Loucy (cell line): ENCODE results near the gene DNAH14.

Experiments
- H2AFZ ChIP-seq: fragments of 200-600 bp; sonication (generic); 2 replicates; pipeline ENCODE4 v1.6.0; 2016; ENCODE audit warnings: antibody characterized with exemption, mild to moderate bottlenecking, low read length, moderate library complexity
- H3F3A ChIP-seq: fragments of 200-600 bp; 2 replicates; pipeline ENCODE4 v1.6.0; 2016; ENCODE audit warnings: antibody characterized with exemption, low read depth, mild to moderate bottlenecking
- H3K27me3 ChIP-seq: fragments of 200-600 bp; sonication (generic); 2 replicates; pipeline ENCODE4 v1.6.1; 2014; ENCODE audit warnings: low read length, mild to moderate bottlenecking; ENCODE audit not compliant: insufficient read depth, poor library complexity, severe bottlenecking
- H3K36me3 ChIP-seq: fragments of 200-600 bp; sonication (generic); 2 replicates; pipeline ENCODE4 v1.6.1; 2016; ENCODE audit warnings: low read length; ENCODE audit not compliant: insufficient read depth
- H3K4me1 ChIP-seq: fragments of 200-600 bp; sonication (generic); 2 replicates; pipeline ENCODE4 v1.5.1; 2014; ENCODE audit warnings: low read length, mild to moderate bottlenecking; ENCODE audit not compliant: insufficient read depth, poor library complexity, severe bottlenecking
- H3K4me2 ChIP-seq: fragments of 200-600 bp; sonication (generic); 2 replicates; pipeline ENCODE4 v1.6.0; 2014; ENCODE audit warnings: antibody characterized with exemption, low read length, low read depth, mild to moderate bottlenecking; ENCODE audit not compliant: poor library complexity, severe bottlenecking
- H3K4me3 ChIP-seq: fragments of 200-600 bp; sonication (generic); 2 replicates; pipeline ENCODE4 v1.5.1; 2014; ENCODE audit warnings: low read length, mild to moderate bottlenecking, mixed read lengths; ENCODE audit not compliant: poor library complexity, severe bottlenecking
- H3K79me2 ChIP-seq: fragments of 200-600 bp; sonication (generic); 2 replicates; pipeline ENCODE4 v1.6.1; 2014; ENCODE audit warnings: low read length; ENCODE audit not compliant: insufficient read depth
- H3K9ac ChIP-seq: fragments of 200-600 bp; sonication (generic); 2 replicates; pipeline ENCODE4 v1.6.0; 2014; ENCODE audit warnings: mild to moderate bottlenecking, low read depth, low read length, moderate library complexity; ENCODE audit not compliant: poor library complexity, severe bottlenecking
- H3K9me2 ChIP-seq: fragments of 200-600 bp; sonication (generic); replicated peaks from 2 replicates; pipeline ENCODE4 v1.6.1; 2016; ENCODE audit warnings: low read depth, low read length, mixed read lengths
- H3K9me3 ChIP-seq: fragments of 200-600 bp; sonication (generic); 2 replicates; pipeline ENCODE4 v1.6.1; 2014; ENCODE audit warnings: mild to moderate bottlenecking, antibody characterized with exemption, low read length, low read depth; ENCODE audit not compliant: insufficient read depth
- H4K20me1 ChIP-seq: fragments of 200-600 bp; sonication (generic); 2 replicates; pipeline ENCODE4 v1.6.0; 2014; ENCODE audit warnings: antibody characterized with exemption, low read length, mild to moderate bottlenecking; ENCODE audit not compliant: insufficient read depth, poor library complexity, severe bottlenecking
- CTCF ChIP-seq: fragments of 200-600 bp; sonication (generic); conservative IDR thresholded peaks from 2 replicates; pipeline ENCODE4 v1.5.1; 2014; ENCODE audit warnings: mild to moderate bottlenecking, antibody characterized with exemption, low read length
- EZH2phosphoT487 ChIP-seq: fragments of 200-600 bp; IDR thresholded peaks from 2 replicates; pipeline ENCODE4 v1.6.1; 2018; ENCODE audit warnings: antibody characterized with exemption, mild to moderate bottlenecking, moderate library complexity, borderline replicate concordance

DNAH14 gene

GRCh38 chr1:225253173-225253572 is 323.7 kb downstream of the DNAH14 start:
- Histone ChIP-seq H3F3A (no peaks in the 10 kb centered on the region), H3K36me3 (no peaks in the 10 kb centered on the region), H3K9me3 (no peaks in the 10 kb centered on the region), H3K4me2 (no peak overlapping the region), H2AFZ (no peak overlapping the region), H3K4me1 (no peaks in the 10 kb centered on the region), H3K79me2 (no peaks in the 10 kb centered on the region), H3K4me3 (no peak overlapping the region), H3K27me3 (no peaks in the 10 kb centered on the region), H3K9me2 (no peaks in the 10 kb centered on the region), H3K9ac (no peak overlapping the region), H4K20me1 (no peaks in the 10 kb centered on the region)
- TF ChIP-seq EZH2phosphoT487 (no peak), CTCF (no peak)

- TF ChIP-seq EZH2phosphoT487 = no peak
- no peak for TF ChIP-seq CTCF
- Histone ChIP-seq H3K9me3 (no peaks in the 10 kb centered on the region), H3K4me1 (no peaks in the 10 kb centered on the region), H3K4me3 (no peak overlapping the region), H3F3A (no peaks in the 10 kb centered on the region), H2AFZ (no peak overlapping the region), H4K20me1 (no peaks in the 10 kb centered on the region), H3K27me3 (no peaks in the 10 kb centered on the region), H3K9me2 (no peaks in the 10 kb centered on the region), H3K79me2 (no peaks in the 10 kb centered on the region), H3K4me2 (no peak overlapping the region), H3K9ac (no peak overlapping the region), H3K36me3 (no peaks in the 10 kb centered on the region)
Observed at GRCh38 chr1:225253784-225254183, 324.3 kb downstream of the DNAH14 start.

- Histone ChIP-seq H4K20me1 (no peaks in the 10 kb centered on the region), H3K79me2 (no peaks in the 10 kb centered on the region), H3K4me3 (no peak overlapping the region), H3F3A (no peaks in the 10 kb centered on the region), H3K4me2 (no peak overlapping the region), H3K27me3 (no peaks in the 10 kb centered on the region), H3K9me3 (no peaks in the 10 kb centered on the region), H3K36me3 (no peaks in the 10 kb centered on the region), H3K4me1 (no peaks in the 10 kb centered on the region), H2AFZ (no peak overlapping the region), H3K9ac (no peak overlapping the region), H3K9me2 (no peaks in the 10 kb centered on the region)
- no peak for TF ChIP-seq CTCF
- TF ChIP-seq EZH2phosphoT487 = no peak
Observed at GRCh38 chr1:225254676-225255075, 325.2 kb downstream of the DNAH14 start.
